CD8-positive, alpha-beta memory T cell (primary cell): Measurements from ENCODE around the gene UFL1. TPM values are rescaled to one million over a fixed set of nuclear protein-coding genes. Genes with fewer than 3 reads are reported as not detected.
"Not testable (repeated sequence)": the region's sequence is repeated elsewhere in the genome, so short reads cannot be mapped to it uniquely, and the experiment has no call there.

Experiments
- CTCF ChIA-PET: fragments of 350-600 bp; sonication (Branson Sonifier 250); formaldehyde crosslinking; loops from one replicate; lab custom pipeline; 2021; ENCODE audit warnings: antibody characterized with exemption; lab: Charles Lee
- POLR2A ChIA-PET: fragments of 350-600 bp; sonication (Branson Sonifier 250); formaldehyde crosslinking; loops from one replicate; lab custom pipeline; 2021; ENCODE audit warnings: antibody characterized with exemption; lab: Charles Lee
- DNase-seq, 5 donors: peaks; one replicate each; pipeline versions ENCODE4 v3.0.0 to v3.0.0-alpha.2; 2020 to 2022; ENCODE audit warnings: mixed read lengths in 1 of 5
- H3K27ac ChIP-seq: one replicate; pipeline ENCODE4 v1.7.0; 2013; ENCODE audit warnings: low read depth, mild to moderate bottlenecking, low read length, moderate library complexity
- H3K27me3 ChIP-seq: 2 replicates; pipeline ENCODE4 v1.7.0; 2013; ENCODE audit warnings: low read length, mild to moderate bottlenecking; ENCODE audit not compliant: insufficient read depth, poor library complexity, severe bottlenecking
- H3K36me3 ChIP-seq: 2 replicates; pipeline ENCODE4 v1.7.0; 2013; ENCODE audit warnings: mild to moderate bottlenecking, low read length, moderate library complexity; ENCODE audit not compliant: insufficient read depth
- H3K4me1 ChIP-seq: 2 replicates; pipeline ENCODE4 v1.7.0; 2013; ENCODE audit warnings: mild to moderate bottlenecking, low read length, moderate library complexity; ENCODE audit not compliant: insufficient read depth
- H3K4me3 ChIP-seq: 2 replicates; pipeline ENCODE4 v1.7.0; 2013; ENCODE audit warnings: mild to moderate bottlenecking, low read length
- H3K9me3 ChIP-seq: 2 replicates; pipeline ENCODE4 v1.7.0; 2013; ENCODE audit warnings: mild to moderate bottlenecking, low read length
- H3K27ac Mint-ChIP-seq, 8 donors: one replicate each; pipeline ENCODE4 v1.8.0; 2020 to 2021; ENCODE audit warnings: mixed read lengths in 8 of 8, mild to moderate bottlenecking in 6 of 8, inconsistent platforms in 3 of 8, moderate library complexity in 3 of 8
- H3K27me3 Mint-ChIP-seq, 2 donors: one replicate each; pipeline ENCODE4 v1.8.0; 2020 to 2021; ENCODE audit warnings: mixed read lengths in 2 of 2, mild to moderate bottlenecking in 1 of 2, moderate library complexity in 1 of 2
- H3K36me3 Mint-ChIP-seq, 3 donors: one replicate each; pipeline ENCODE4 v1.8.0; 2020 to 2021; ENCODE audit warnings: mixed read lengths in 3 of 3, inconsistent platforms in 1 of 3, mild to moderate bottlenecking in 1 of 3
- H3K4me1 Mint-ChIP-seq, 3 donors: one replicate each; pipeline ENCODE4 v1.8.0; 2020 to 2021; ENCODE audit warnings: mixed read lengths in 3 of 3, inconsistent platforms in 1 of 3, mild to moderate bottlenecking in 1 of 3
- H3K4me3 Mint-ChIP-seq, 7 donors: one replicate each; pipeline ENCODE4 v1.8.0; 2020 to 2021; ENCODE audit warnings: mixed read lengths in 7 of 7, mild to moderate bottlenecking in 6 of 7, moderate library complexity in 4 of 7, inconsistent platforms in 2 of 7
- H3K9me3 Mint-ChIP-seq, 5 donors: one replicate each; pipeline ENCODE4 v1.8.0; 2020 to 2022; ENCODE audit warnings: mixed read lengths in 5 of 5, mild to moderate bottlenecking in 3 of 5, moderate library complexity in 2 of 5, inconsistent platforms in 1 of 5
- polyA plus RNA-seq: library from polyadenylated mRNA; unstranded; fragments of 300-500 nt; fragmentation: Illumina TruSeq; gene quantifications from one replicate; pipeline ENCODE4 v1.2.3, GENCODE V29; 2021
- total RNA-seq, 2 experiments: library from RNA; stranded (reverse); gene quantifications; one replicate each; pipeline ENCODE4 v1.2.3, GENCODE V29; 2021

UFL1 gene
- total and polyA plus RNA-seq, 3 experiments from 2014 or later, result 20.7 to 23.4 (median 22.5) TPM

GRCh38 chr6:96545882-96546281 lies 24.3 kb downstream of the UFL1 start:
- Mint-ChIP-seq H3K27ac (peak overlapping the region in 1 of 8 donors; percentile 9), H3K36me3 (peaks cover 17 to 65% (median 35%) of the 10 kb centered on the region in 3 donors), H3K27me3 (no peaks in the 10 kb centered on the region), H3K9me3 (no peaks in the 10 kb centered on the region), H3K4me1 (no peaks in the 10 kb centered on the region), H3K4me3 (no peak overlapping the region)
- no peak for DNase-seq
- no peaks in the 10 kb centered on the region for H3K9me3 ChIP-seq
- no peaks in the 10 kb centered on the region for H3K4me1 ChIP-seq
- ChIA-PET POLR2A (no interaction called here), CTCF (no interaction called here)
- peaks cover 26% of the 10 kb centered on the region for H3K36me3 ChIP-seq
- no peak overlapping the region for H3K4me3 ChIP-seq
- no peaks in the 10 kb centered on the region for H3K27me3 ChIP-seq
- H3K27ac ChIP-seq, result no peak overlapping the region

- Mint-ChIP-seq H3K36me3 (peaks cover 17 to 74% (median 44%) of the 10 kb centered on the region in 3 donors), H3K27me3 (no peaks in the 10 kb centered on the region), H3K27ac (peak overlapping the region in 1 of 8 donors; percentile 46), H3K9me3 (no peaks in the 10 kb centered on the region), H3K4me3 (no peak overlapping the region), H3K4me1 (no peaks in the 10 kb centered on the region)
- ChIA-PET CTCF (no interaction called here), POLR2A (no interaction called here)
- H3K36me3 ChIP-seq, result peaks cover 33% of the 10 kb centered on the region
- no peak overlapping the region for H3K27ac ChIP-seq
- H3K27me3 ChIP-seq, result no peaks in the 10 kb centered on the region
- H3K9me3 ChIP-seq, result no peaks in the 10 kb centered on the region
- DNase-seq, result no peak
- no peaks in the 10 kb centered on the region for H3K4me1 ChIP-seq
- H3K4me3 ChIP-seq, result no peak overlapping the region
These were observed 26.0 kb downstream of the UFL1 start for GRCh38 chr6:96547654-96548053.

GRCh38 chr6:96554558-96554957 lies 33.0 kb downstream of the UFL1 start:
- POLR2A ChIA-PET, result no interaction called here
- no peak for DNase-seq
- peaks cover 20% of the 10 kb centered on the region for H3K36me3 ChIP-seq
- H3K9me3 Mint-ChIP-seq, result peaks cover 0 to 1% (median 0%) of the 10 kb centered on the region in 5 donors
- no peak overlapping the region for H3K27ac Mint-ChIP-seq
- no peak overlapping the region for H3K4me3 Mint-ChIP-seq
- H3K27me3 Mint-ChIP-seq, result peaks cover 0 to 2% of the 10 kb centered on the region in 2 donors
- H3K9me3 ChIP-seq, result no peaks in the 10 kb centered on the region
- H3K27me3 ChIP-seq, result no peaks in the 10 kb centered on the region
- peaks cover 36 to 64% (median 39%) of the 10 kb centered on the region in 3 donors for H3K36me3 Mint-ChIP-seq
- CTCF ChIA-PET, result interaction anchor here (0.9 kb wide), 1 partner anchor 10 kb away, joined by 3 read pairs; no protein-coding TSS in a partner anchor
- H3K4me1 Mint-ChIP-seq, result no peaks in the 10 kb centered on the region
- H3K4me1 ChIP-seq, result no peaks in the 10 kb centered on the region
- no peak overlapping the region for H3K4me3 ChIP-seq
- H3K27ac ChIP-seq, result no peak overlapping the region

GRCh38 chr6:96559740-96560139 lies 38.1 kb downstream of the UFL1 start:
- H3K36me3 ChIP-seq, H3K27me3 ChIP-seq, H3K27ac Mint-ChIP-seq, H3K27me3 Mint-ChIP-seq, H3K4me3 ChIP-seq, H3K27ac ChIP-seq, H3K4me3 Mint-ChIP-seq, H3K4me1 Mint-ChIP-seq, CTCF ChIA-PET, H3K9me3 ChIP-seq, H3K9me3 Mint-ChIP-seq, DNase-seq, H3K4me1 ChIP-seq, POLR2A ChIA-PET: not testable (repeated sequence)
- H3K36me3 Mint-ChIP-seq, result peaks cover 9 to 20% (median 18%) of the 10 kb centered on the region in 3 donors

GRCh38 chr6:96562886-96563285 lies 41.3 kb downstream of the UFL1 start, which contains the start of gene FHL5:
FHL5 (plus strand) TSS chr6:96563128; CDS start chr6:96603614, 40,486 bp downstream.
- Histone ChIP-seq H3K4me3 (no peak within 1 kb of the TSS), H3K36me3 (no peaks in the 10 kb centered on the region), H3K4me1 (no peaks in the 10 kb centered on the region), H3K9me3 (no peaks in the 10 kb centered on the region), H3K27me3 (no peaks in the 10 kb centered on the region), H3K27ac (no peak within 1 kb of the TSS)
- POLR2A ChIA-PET, result no interaction called here
- H3K27ac Mint-ChIP-seq, result no peak within 1 kb of the TSS
- peaks cover 0 to 2% of the 10 kb centered on the region in 2 donors for H3K27me3 Mint-ChIP-seq
- H3K9me3 Mint-ChIP-seq, result peaks cover 0 to 1% (median 0%) of the 10 kb centered on the region in 5 donors
- DNase-seq, result no peak
- CTCF ChIA-PET, result no interaction called here
- H3K4me3 Mint-ChIP-seq, result peak within 1 kb of the TSS in 1 of 7 donors; percentile 33
- no peaks in the 10 kb centered on the region for H3K36me3 Mint-ChIP-seq
- peaks cover 0 to 4% (median 0%) of the 10 kb centered on the region in 3 donors for H3K4me1 Mint-ChIP-seq

- Histone ChIP-seq H3K4me1 (no peaks in the 10 kb centered on the region), H3K9me3 (no peaks in the 10 kb centered on the region), H3K36me3 (no peaks in the 10 kb centered on the region), H3K4me3 (no peak overlapping the region), H3K27me3 (no peaks in the 10 kb centered on the region), H3K27ac (no peak overlapping the region)
- Mint-ChIP-seq H3K4me3 (no peak overlapping the region), H3K9me3 (peaks cover 0 to 2% (median under 1%) of the 10 kb centered on the region in 5 donors), H3K36me3 (no peaks in the 10 kb centered on the region), H3K27ac (no peak overlapping the region), H3K4me1 (peaks cover 0 to 4% (median 0%) of the 10 kb centered on the region in 3 donors), H3K27me3 (peaks cover 0 to 10% of the 10 kb centered on the region in 2 donors)
- no peak for DNase-seq
- POLR2A ChIA-PET, result no interaction called here
- CTCF ChIA-PET, result no interaction called here
These were observed 42.2 kb downstream of the UFL1 start for GRCh38 chr6:96563853-96564252.

GRCh38 chr6:96570053-96570452 lies 48.4 kb downstream of the UFL1 start:
- peaks cover 18 to 24% (median 22%) of the 10 kb centered on the region in 5 donors for H3K9me3 Mint-ChIP-seq
- no peaks in the 10 kb centered on the region for H3K4me1 Mint-ChIP-seq
- Histone ChIP-seq H3K4me3 (no peak overlapping the region), H3K9me3 (peaks cover 7% of the 10 kb centered on the region), H3K27ac (no peak overlapping the region), H3K4me1 (no peaks in the 10 kb centered on the region), H3K36me3 (no peaks in the 10 kb centered on the region), H3K27me3 (no peaks in the 10 kb centered on the region)
- POLR2A ChIA-PET, result no interaction called here
- H3K27me3 Mint-ChIP-seq, result peaks cover 10 to 35% of the 10 kb centered on the region in 2 donors
- DNase-seq, result no peak
- no peak overlapping the region for H3K27ac Mint-ChIP-seq
- H3K4me3 Mint-ChIP-seq, result no peak overlapping the region
- CTCF ChIA-PET, result no interaction called here
- peaks cover 0 to 6% (median 0%) of the 10 kb centered on the region in 3 donors for H3K36me3 Mint-ChIP-seq

GRCh38 chr6:96571551-96571950 lies 49.9 kb downstream of the UFL1 start:
- Mint-ChIP-seq H3K4me1 (no peaks in the 10 kb centered on the region), H3K36me3 (peaks cover 0 to 6% (median 0%) of the 10 kb centered on the region in 3 donors), H3K4me3 (no peak overlapping the region), H3K27ac (no peak overlapping the region), H3K27me3 (peaks cover 10 to 50% of the 10 kb centered on the region in 2 donors), H3K9me3 (peaks cover 18 to 24% (median 22%) of the 10 kb centered on the region in 5 donors)
- no peak for DNase-seq
- no peak overlapping the region for H3K4me3 ChIP-seq
- POLR2A ChIA-PET, result no interaction called here
- peaks cover 7% of the 10 kb centered on the region for H3K9me3 ChIP-seq
- no peaks in the 10 kb centered on the region for H3K36me3 ChIP-seq
- no peak overlapping the region for H3K27ac ChIP-seq
- no peaks in the 10 kb centered on the region for H3K27me3 ChIP-seq
- H3K4me1 ChIP-seq, result no peaks in the 10 kb centered on the region
- CTCF ChIA-PET, result no interaction called here
